ENCODE measurements around the gene SREBF1.

The SREBF1 gene

DNA sequence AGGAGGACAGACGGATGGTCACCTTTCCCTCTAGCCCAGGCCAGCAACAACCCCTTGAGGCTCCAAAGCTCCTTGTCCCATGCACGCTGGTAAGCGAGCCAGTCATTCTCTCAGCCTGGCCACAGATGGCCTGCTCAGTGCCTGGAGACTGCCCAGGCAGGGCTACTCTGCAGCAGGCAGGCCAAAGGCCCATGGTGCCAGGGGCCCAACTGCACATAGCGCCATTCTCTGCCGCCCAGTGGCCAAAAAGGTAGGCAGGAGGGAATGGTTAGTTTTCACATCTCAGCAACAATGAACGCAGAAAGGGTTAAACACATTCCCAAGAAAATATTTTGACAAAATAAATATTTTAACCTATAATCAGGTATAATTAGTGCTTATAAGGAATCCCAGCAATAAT is 7.7 kb upstream of the SREBF1 start:
- no peak for TF ChIP-seq EZH2 (IDR thresholded peaks at IDR 0.05; ENCODE audit: borderline replicate concordance, low read depth, low read length, severe bottlenecking)
- TF ChIP-seq, protein P1, sequence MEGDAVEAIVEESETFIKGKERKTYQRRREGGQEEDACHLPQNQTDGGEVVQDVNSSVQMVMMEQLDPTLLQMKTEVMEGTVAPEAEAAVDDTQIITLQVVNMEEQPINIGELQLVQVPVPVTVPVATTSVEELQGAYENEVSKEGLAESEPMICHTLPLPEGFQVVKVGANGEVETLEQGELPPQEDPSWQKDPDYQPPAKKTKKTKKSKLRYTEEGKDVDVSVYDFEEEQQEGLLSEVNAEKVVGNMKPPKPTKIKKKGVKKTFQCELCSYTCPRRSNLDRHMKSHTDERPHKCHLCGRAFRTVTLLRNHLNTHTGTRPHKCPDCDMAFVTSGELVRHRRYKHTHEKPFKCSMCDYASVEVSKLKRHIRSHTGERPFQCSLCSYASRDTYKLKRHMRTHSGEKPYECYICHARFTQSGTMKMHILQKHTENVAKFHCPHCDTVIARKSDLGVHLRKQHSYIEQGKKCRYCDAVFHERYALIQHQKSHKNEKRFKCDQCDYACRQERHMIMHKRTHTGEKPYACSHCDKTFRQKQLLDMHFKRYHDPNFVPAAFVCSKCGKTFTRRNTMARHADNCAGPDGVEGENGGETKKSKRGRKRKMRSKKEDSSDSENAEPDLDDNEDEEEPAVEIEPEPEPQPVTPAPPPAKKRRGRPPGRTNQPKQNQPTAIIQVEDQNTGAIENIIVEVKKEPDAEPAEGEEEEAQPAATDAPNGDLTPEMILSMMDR (IDR thresholded peaks at IDR 0.05; ENCODE audit: borderline replicate concordance, extremely low read depth, low read length, poor library complexity, severe bottlenecking) = no peak

DNA sequence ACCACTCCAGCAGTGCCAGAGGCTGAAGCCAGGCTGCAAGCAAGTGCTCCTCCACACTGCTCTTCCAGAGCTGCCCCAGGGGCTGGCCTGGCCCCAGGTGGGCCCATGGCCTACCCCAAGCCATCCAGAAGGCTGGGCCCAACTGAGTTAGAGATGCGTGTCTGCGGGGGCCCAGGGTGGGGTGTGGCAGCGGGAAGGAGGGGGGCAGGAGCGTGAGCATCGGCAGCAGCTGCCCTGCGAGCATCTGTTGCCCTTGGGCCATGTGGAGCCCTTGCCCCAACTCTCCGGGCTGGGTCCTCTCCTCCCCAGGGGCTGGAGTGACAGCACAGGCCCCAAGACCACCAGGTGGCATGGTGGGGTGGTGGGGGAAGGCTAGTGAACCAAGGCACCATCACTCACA is 7.3 kb upstream of the SREBF1 start:
- TF ChIP-seq, protein P1 (IDR thresholded peaks at IDR 0.05; ENCODE audit: borderline replicate concordance, extremely low read depth, low read length, poor library complexity, severe bottlenecking) = no peak
- TF ChIP-seq EZH2 (IDR thresholded peaks at IDR 0.05; ENCODE audit: borderline replicate concordance, low read depth, low read length, severe bottlenecking) = no peak
- Histone ChIP-seq H3K4me3 (ENCODE audit: low read depth in 1 of 2, low read length in 2 of 2) (no peak overlapping the region), H3K27ac (ENCODE audit: low read length) (no peak overlapping the region), H3K36me3 (ENCODE audit: insufficient read depth, low read length) (no peaks in the 10 kb centered on the region), H3K79me2 (ENCODE audit: insufficient read depth, low read length) (no peaks in the 10 kb centered on the region), H3K4me2 (ENCODE audit: insufficient read depth, low read length) (no peak overlapping the region), H3K9me3 (ENCODE audit: insufficient read depth, low read length, severe bottlenecking) (no peaks in the 10 kb centered on the region), H3K27me3 (ENCODE audit: insufficient read depth, low read length, poor library complexity) (no peaks in the 10 kb centered on the region), H2AFZ (ENCODE audit: low read depth, low read length) (no peak overlapping the region), H3K9ac (ENCODE audit: low read depth, low read length) (no peak overlapping the region), H3K4me1 (ENCODE audit: insufficient read depth, low read length) (peaks cover 9% of the 10 kb centered on the region), H4K20me1 (ENCODE audit: insufficient read depth, low read length) (0 out of 2 replicates have a peak, but pooled peaks cover 4% of the 10 kb centered on the region)
- no peak for DNase-seq
- no peak for ATAC-seq (ENCODE audit: insufficient read depth, low read depth)

More for the DNA sequence above, 7.7 kb upstream of the SREBF1 start:
- DNase-seq (no peak), ATAC-seq (ENCODE audit: insufficient read depth, low read depth) (no peak)
- peaks cover 13% of the 10 kb centered on the region for H3K4me1 ChIP-seq (ENCODE audit: insufficient read depth, low read length)
- H3K36me3 ChIP-seq (ENCODE audit: insufficient read depth, low read length) = no peaks in the 10 kb centered on the region
- H3K4me3 ChIP-seq (ENCODE audit: low read depth in 1 of 2, low read length in 2 of 2) = no peak overlapping the region
- H3K9me3 ChIP-seq (ENCODE audit: insufficient read depth, low read length, severe bottlenecking) = no peaks in the 10 kb centered on the region
- H3K9ac ChIP-seq (ENCODE audit: low read depth, low read length) = no peak overlapping the region
- H4K20me1 ChIP-seq (ENCODE audit: insufficient read depth, low read length) = 0 out of 2 replicates have a peak, but pooled peaks cover 4% of the 10 kb centered on the region
- no peak overlapping the region for H3K4me2 ChIP-seq (ENCODE audit: insufficient read depth, low read length)
- no peaks in the 10 kb centered on the region for H3K79me2 ChIP-seq (ENCODE audit: insufficient read depth, low read length)
- no peaks in the 10 kb centered on the region for H3K27me3 ChIP-seq (ENCODE audit: insufficient read depth, low read length, poor library complexity)
- no peak overlapping the region for H2AFZ ChIP-seq (ENCODE audit: low read depth, low read length)
- H3K27ac ChIP-seq (ENCODE audit: low read length) = no peak overlapping the region

GRCh38 chr17:17843096-17843495 is 6.3 kb upstream of the SREBF1 start:
- no peaks in the 10 kb centered on the region for H3K36me3 ChIP-seq (ENCODE audit: insufficient read depth, low read length)
- H3K4me3 ChIP-seq (ENCODE audit: low read depth in 1 of 2, low read length in 2 of 2) = no peak overlapping the region
- TF ChIP-seq EZH2 (IDR thresholded peaks at IDR 0.05; ENCODE audit: borderline replicate concordance, low read depth, low read length, severe bottlenecking) = no peak
- TF ChIP-seq, protein P1 (IDR thresholded peaks at IDR 0.05; ENCODE audit: borderline replicate concordance, extremely low read depth, low read length, poor library complexity, severe bottlenecking) = no peak
- 0 out of 2 replicates have a peak, but pooled peaks cover 4% of the 10 kb centered on the region for H4K20me1 ChIP-seq (ENCODE audit: insufficient read depth, low read length)
- ATAC-seq (ENCODE audit: insufficient read depth, low read depth) (no peak), DNase-seq (no peak)
- H3K4me1 ChIP-seq (ENCODE audit: insufficient read depth, low read length) = peaks cover 5% of the 10 kb centered on the region
- no peak overlapping the region for H3K9ac ChIP-seq (ENCODE audit: low read depth, low read length)
- no peak overlapping the region for H3K4me2 ChIP-seq (ENCODE audit: insufficient read depth, low read length)
- no peak overlapping the region for H3K27ac ChIP-seq (ENCODE audit: low read length)
- H3K27me3 ChIP-seq (ENCODE audit: insufficient read depth, low read length, poor library complexity) = no peaks in the 10 kb centered on the region
- H3K9me3 ChIP-seq (ENCODE audit: insufficient read depth, low read length, severe bottlenecking) = no peaks in the 10 kb centered on the region
- no peak overlapping the region for H2AFZ ChIP-seq (ENCODE audit: low read depth, low read length)
- H3K79me2 ChIP-seq (ENCODE audit: insufficient read depth, low read length) = no peaks in the 10 kb centered on the region
